LNCAP (cell line): ENCODE data around the gene MAP3K14.

Experiments used
- TF ChIP-seq, protein P1 (sequence below): fragments of 450-650 bp; IDR thresholded peaks from 2 replicates; pipeline ENCODE4 v1.5.1; 2017; ENCODE audit warnings: mild to moderate bottlenecking

The MAP3K14 gene

DNA sequence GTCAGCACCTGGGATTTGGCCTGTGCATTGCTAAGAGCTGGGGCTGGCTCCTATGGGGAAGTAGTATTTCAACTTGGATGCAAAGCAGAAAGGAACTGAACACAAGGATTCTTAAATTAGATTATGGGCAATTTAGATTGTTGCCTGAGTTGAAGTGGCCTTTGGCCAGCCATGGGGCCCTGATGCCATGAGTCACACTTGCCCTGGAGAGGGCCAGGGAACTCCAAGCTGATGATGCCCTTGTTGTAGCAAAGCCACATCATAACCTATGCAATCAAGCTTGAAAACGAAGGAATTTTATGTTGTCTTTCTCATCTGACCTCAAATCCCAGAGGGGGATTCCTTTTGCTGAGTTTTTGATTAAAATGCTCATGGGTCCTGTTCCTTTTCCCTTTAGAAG, 51.0 kb downstream of the MAP3K14 start:
- TF ChIP-seq, protein P1, sequence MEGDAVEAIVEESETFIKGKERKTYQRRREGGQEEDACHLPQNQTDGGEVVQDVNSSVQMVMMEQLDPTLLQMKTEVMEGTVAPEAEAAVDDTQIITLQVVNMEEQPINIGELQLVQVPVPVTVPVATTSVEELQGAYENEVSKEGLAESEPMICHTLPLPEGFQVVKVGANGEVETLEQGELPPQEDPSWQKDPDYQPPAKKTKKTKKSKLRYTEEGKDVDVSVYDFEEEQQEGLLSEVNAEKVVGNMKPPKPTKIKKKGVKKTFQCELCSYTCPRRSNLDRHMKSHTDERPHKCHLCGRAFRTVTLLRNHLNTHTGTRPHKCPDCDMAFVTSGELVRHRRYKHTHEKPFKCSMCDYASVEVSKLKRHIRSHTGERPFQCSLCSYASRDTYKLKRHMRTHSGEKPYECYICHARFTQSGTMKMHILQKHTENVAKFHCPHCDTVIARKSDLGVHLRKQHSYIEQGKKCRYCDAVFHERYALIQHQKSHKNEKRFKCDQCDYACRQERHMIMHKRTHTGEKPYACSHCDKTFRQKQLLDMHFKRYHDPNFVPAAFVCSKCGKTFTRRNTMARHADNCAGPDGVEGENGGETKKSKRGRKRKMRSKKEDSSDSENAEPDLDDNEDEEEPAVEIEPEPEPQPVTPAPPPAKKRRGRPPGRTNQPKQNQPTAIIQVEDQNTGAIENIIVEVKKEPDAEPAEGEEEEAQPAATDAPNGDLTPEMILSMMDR: no peak

DNA sequence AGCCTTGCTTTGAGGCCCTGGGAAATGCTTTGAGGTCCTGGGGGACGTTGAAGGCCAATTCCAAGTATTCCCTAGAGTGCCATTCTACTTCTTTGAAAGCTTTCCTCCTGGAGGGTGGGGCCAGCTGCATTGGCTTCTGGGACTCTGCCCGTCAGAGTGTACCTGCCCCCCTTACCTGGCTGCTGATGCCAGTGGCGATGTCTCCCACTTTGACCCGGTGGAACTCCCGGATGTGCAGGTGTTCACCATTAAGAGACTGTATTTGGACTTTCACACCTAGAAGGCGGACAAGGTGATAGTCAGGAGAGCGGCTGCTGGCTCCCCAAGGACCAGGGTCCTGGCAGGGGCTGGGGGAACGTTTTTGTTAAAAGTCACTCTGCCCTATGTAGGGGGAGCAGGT, 51.8 kb downstream of the MAP3K14 start:
- TF ChIP-seq, protein P1: no peak

DNA sequence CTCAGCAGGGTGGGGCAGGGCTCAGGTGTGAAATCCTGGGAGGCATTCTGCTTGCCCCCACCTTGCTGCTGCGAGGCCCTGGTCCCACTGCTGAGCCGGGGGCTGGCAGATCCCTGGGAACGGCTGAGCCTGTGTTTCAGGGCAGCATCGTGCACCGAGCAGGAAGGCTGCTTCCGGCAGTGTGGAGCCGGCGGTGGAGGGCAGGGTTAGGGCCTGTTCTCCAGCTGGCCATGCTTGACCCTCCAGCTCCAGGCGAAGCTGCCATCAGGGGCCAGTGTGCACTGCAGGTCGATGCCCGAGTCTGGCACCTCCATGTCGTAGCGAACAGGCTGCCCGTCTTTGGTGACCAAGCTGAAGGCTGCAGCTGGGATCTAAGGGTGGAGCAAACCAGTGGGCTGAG, 52.4 kb downstream of the MAP3K14 start:
- TF ChIP-seq, protein P1: no peak

DNA sequence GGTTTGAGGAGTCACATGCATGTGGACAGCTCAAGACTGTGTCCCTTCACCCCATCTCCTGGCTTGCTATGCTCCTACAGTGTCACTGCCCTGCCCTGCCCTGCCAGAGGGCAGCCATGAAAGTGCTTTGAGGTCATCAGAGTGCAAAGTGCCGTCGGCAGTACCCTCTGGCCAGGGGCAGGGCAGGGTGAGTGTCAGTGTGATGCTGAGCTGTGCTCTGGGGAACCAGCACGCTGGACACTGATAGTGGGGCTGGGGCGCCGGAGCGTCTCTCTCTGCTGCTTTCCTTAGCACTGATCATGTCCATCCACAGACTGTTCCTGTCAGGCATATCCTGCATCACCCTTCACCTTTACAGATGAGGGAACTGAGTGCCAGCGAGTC, 53.4 kb downstream of the MAP3K14 start:
- TF ChIP-seq, protein P1: no peak

DNA sequence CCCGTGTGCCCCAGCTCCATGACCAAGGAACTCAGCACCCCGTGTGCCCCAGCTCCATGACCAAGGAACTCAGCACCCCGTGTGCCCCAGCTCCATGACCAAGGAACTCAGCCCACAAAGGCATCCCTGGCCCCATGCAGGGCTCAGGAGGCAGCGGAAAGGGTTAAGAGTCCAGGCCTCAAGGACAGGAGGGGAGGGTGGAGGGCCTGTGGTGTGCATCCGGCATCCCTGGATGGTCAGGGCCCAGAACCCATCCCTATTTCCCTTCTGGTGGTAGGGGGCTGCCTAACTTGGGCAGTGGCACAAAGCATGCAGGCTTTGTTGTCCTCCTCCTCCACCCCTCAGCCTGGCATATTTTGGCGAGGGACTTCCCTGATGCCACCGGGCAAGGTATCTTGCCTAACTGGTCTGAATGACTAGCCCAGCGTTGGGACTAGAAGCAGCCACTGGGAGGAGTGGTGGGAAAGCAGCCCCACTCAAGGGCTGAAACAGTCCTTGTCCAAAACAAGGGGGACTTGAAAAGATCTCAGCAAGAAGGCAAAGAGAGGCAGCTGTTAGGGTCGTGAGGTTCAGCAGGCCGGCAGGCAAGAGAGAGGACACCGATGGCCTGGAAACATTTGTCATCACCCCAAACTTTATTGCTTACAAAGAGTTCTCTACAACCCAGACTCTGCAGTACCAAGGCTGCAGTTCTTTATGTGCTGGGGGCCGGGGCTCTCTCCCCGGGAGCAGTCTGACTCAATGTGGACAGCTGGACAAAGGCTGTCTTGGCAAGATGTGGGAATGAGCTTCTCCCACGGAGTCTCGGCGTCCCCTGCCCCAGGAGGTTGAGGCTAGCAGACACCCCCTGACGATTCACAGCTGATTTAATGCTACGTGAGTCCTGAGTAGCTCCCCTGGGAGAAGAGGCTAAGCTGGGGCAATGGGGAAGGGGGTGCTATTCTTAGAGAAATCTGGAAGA, 54.0 kb downstream of the MAP3K14 start:
- TF ChIP-seq, protein P1: no peak

DNA sequence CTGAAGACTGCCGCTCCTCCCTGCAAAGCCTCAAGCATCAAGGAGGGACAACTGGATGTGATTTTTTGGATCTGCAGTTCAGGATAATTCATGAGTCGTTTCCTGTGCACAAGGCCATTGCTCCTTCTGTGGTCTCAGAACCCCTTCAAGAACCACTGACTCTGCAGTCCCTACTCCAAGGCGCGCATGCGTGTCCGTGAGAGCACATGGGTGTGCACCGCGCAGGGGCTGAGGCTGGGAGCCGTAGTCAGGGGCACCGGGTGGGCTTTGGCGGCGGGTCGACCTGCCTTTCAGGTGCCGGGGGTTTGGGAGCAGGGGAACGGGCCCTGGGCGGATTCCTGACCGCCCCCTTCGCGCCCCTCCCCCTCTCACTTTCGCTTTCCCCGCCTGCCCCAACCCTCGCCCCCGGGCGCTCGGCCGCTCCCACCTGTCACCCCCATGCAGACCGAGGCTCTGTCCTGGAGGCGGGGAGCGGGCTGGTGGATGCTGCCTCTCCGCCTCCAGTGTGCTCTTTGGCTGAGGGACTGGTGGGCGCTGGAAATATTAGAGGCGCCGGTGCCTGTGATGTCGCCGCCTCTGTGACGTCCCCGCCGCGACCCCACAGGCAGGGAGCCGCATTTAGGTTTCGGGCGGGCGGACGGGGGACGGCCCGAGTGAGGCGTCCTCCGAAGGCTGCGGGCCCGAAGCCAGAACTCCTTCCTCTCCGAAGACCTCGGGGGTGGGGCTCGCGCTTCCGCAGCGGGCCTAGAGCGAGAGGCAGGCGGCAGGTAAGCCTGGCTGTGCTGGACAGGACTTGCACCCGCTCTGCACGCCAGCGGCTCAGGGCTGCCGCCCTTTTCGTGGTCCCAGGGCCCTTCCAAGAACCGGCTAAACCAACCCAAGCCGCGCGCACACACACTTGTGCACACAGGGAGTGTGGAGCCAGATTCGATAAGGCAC, 55.0 kb downstream of the MAP3K14 start, which contains the start of gene SPATA32:
SPATA32 (minus strand) TSS at position 518 of the 939 bp plus-strand sequence; CDS start at position 440, 78 bp downstream.
- TF ChIP-seq, protein P1: no peak

DNA sequence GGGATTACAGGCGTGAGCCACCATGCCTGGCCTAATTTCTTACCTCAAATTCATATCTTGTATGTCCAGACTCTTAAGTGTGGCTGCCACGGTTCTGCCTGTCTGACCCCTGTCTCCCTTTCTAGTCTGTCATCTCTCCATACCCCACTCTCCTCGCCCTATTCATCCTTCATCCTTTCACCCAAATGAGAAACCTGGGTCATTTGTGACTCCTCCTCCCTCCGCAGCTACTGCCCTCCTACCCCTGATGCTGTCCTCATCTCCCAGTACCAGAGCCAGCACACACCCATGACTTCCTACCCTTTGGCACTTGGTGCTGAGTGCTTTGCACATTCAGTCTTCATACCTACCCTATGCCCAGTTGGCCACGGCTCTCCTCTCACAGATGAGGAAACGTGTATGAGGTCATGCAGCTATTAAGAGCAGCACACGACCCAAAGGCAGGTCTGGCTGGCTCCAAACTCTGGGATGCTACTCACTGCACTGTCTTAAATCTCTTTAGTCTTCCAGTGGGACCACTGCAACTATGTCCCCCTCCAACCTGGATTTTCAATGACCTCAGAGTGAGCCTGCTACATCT, 56.5 kb downstream of the MAP3K14 start:
- TF ChIP-seq, protein P1: no peak
